Measurements from ENCODE around the gene CYP11A1.

The CYP11A1 gene

GRCh38 chr15:74319596-74320351, 47.7 kb downstream of the CYP11A1 start:
- no peak for DNase-seq

DNA sequence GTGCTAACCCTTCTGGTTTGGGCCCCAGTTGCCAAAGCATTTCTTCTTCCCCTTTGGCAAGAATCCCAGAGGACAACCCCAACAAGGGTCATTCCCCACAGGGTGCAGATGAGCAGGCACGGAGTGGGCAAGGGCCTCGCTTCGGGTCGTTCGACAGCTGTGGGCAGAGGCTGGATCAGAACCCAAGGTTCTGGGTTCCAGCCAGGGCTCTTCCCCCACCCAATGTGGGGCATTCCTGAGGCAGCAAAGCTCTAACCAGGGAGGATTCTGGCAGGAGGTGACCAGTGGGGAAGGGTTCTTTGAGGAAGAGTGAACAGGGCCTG, 48.3 kb downstream of the CYP11A1 start:
- no peak for DNase-seq

- no peak for DNase-seq
Observed at GRCh38 chr15:74318376-74319137, 48.9 kb downstream of the CYP11A1 start.

- no peak for DNase-seq
Observed at GRCh38 chr15:74317820-74318375, 49.5 kb downstream of the CYP11A1 start.

DNA sequence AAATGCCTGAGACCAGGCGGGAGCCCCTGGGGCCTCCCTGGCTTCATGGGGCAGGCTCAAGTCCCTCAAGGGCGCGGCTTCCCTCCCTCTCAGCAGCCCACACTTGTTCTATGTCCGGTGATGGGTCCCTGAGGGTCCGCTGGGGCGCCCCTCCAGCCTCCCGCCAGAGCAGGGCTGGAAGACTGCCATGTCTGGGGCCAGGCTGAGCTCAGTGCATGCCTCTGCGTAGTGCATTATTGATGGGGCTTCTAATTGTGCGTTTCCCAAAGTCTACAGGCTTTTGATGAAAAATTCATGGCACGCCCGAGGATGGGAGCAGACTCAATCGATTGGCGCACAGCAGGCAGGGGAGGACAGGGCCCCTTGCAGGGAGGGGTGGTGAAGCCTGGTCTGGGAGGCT, 51.3 kb downstream of the CYP11A1 start:
- DNase-seq: no peak

- no peak for DNase-seq
Observed at GRCh38 chr15:74315626-74316025, 51.8 kb downstream of the CYP11A1 start.

- DNase-seq: no peak
Observed at GRCh38 chr15:74314795-74315438, 52.5 kb downstream of the CYP11A1 start.

GRCh38 chr15:74313889-74314288, 53.6 kb downstream of the CYP11A1 start:
- no peak for DNase-seq

DNA sequence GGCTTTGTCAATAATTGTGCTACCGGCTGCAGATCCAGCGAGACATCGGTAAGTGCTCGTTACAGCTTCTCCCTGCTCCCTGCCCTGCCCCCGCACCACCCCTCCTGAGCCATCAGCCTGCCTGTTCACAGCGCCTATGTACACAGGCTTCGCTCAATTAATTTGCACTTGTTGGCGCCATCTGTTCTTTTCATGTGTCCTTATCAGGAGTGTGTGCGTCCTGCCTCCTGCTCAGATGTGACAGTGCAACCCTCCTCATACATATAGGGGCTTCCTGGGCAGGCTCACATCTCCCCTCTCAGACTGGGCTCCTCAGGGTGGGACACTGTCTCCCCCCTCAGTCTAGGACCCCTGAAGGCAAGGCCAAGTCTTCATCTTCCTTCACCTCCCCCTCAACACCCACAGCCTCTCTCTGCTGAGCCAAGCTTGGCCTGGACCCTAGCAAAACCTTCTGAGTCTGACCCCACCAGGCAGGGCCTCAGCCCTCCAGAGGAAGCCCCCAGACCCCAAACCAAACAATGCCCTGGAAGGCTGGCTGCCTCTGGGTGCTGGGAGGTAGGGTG, 54.9 kb downstream of the CYP11A1 start:
- DNase-seq: no peak

- no peak for DNase-seq
Observed at GRCh38 chr15:74311734-74312444, 55.6 kb downstream of the CYP11A1 start.

DNA sequence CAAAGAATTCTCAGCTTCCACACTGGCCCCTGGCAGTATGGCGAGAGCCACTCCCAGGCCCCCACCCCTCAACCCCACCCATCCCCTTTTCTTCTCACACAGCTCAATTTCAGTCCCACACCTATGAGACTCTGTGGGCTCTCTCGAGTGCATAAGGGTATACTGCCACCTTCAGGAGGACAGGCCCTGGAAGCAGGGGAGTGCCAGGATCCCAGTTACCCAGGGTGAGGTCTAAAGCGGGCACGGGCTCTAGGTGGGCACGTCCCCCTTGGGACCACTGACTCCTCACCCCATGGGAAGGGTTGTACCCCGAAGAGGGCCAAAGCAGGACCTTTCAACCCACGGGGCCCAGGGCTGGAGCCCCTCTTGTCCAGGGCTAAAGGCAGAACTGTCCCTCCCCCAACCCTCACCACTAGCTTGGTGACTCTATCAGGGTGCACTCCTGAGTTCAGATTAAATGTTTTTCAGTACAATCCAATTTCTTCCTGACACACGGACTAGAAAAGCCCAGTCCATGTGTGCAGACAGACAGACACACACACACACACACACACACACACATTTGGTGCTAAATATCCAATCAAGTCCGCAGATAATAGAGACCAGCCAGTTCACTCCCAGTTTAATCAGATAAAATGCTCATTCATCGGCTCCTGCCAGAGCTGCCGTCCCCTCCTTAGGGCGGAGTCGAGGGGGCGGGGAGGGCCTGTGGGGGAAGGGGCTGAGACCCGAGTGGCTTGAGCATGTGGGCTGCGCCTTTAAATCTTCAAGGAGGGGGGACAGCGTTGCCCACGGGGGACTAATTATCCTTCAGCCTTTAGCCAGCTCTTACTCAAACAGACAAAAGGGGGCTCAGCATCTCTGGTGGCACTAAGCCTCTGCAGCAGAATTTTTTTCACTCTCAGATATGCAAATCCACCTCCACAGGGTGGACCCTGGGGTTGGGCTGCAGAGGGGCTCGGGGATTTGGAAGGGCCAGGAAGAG, 59.3 kb downstream of the CYP11A1 start:
- DNase-seq: no peak

DNA sequence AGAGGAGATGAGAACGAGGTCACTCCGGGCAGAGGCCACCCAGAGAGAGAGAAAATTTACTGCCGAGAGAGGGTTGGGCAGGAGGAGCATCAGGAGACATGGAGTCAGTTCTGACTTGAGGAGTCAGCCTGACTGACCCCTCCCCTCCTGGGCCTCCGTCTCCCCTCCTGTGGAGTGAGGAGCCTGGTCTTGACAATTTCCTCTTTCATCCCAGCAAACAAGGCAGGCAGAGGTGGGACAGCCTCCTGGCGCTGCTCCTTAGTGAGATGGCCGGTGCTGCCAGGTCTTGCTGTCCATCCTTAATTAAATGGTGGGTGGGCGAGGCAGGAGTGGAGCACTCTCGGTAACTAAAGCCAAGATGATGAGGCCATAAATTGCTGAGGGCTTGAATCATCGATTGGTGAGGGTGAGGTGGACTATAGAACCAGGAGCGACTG, 60.6 kb downstream of the CYP11A1 start:
- DNase-seq: no peak

- DNase-seq: no peak
Observed at GRCh38 chr15:74305687-74306086, 61.8 kb downstream of the CYP11A1 start.

DNA sequence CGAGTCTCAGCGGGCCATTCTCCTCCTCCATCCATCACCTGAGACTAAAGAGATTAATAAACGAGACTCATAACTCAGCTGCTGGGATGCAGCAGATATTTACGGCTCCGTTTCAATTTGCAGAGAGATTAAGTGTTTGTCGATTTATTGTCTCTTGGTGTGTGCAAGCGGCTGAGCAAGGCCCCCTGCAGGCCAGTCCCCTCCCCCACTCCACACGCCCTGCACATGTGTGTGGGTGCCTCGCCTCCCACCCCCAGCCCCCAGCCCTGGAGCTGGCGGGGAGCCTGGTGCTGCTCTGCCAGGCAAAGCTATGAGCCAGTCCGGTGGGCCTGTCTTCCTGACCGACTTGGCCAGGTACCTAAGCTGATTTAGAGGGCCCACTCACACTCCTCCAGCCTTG, 63.0 kb downstream of the CYP11A1 start:
- no peak for DNase-seq

DNA sequence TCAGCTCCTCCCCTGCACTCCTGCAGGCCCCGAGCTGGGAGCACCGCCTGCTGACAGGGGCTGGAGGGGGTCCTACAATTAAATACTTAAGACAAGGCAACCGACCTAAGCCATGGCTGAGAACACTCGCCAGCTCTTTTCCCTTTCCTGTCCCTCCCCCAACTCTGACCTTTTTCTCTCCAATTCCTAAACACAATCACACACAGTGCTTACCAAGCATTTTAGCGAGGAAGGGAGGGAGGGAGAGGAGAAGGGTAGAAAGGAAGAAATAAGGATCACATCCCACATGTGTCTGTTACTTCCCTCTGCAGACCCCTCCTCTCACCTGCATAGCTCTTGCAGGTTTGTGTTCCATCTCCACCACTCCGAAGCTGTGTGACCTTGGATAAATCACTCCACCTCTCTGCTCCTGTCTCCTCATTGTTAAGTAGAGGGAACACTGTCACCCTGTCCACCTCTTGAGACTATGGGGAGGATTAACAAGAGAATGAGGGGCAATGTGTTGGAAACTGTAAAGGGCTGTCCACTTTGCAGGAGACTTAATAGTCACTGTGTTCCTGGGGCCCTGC, 63.6 kb downstream of the CYP11A1 start:
- DNase-seq: no peak

DNA sequence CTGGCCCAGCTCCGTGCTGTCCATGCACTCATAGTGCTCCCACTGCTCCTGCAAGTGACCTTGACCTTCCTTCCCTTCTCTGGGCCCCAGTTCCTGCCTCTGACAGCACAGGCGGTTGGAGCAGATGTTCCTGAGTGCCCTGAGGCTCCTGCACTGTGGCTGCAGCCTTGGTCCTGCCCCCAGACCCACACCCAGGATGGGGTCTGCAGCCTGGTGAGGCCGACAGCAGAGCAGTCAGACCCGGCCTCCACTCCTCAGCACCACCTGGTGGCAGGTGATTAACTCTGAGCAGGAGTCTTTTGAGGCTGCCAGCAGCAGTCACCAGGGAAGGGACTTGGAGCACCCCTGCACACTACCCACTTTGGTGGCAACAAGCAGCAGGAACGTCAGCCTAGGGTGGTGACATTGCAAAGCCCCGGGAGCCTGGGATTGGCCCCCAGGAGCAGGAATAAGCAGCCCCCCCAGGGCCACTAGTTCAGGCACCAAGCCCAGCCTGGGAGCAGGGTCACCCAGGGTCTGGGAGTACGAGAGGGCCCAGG, 64.6 kb downstream of the CYP11A1 start:
- peak; percentile 4 for DNase-seq

DNA sequence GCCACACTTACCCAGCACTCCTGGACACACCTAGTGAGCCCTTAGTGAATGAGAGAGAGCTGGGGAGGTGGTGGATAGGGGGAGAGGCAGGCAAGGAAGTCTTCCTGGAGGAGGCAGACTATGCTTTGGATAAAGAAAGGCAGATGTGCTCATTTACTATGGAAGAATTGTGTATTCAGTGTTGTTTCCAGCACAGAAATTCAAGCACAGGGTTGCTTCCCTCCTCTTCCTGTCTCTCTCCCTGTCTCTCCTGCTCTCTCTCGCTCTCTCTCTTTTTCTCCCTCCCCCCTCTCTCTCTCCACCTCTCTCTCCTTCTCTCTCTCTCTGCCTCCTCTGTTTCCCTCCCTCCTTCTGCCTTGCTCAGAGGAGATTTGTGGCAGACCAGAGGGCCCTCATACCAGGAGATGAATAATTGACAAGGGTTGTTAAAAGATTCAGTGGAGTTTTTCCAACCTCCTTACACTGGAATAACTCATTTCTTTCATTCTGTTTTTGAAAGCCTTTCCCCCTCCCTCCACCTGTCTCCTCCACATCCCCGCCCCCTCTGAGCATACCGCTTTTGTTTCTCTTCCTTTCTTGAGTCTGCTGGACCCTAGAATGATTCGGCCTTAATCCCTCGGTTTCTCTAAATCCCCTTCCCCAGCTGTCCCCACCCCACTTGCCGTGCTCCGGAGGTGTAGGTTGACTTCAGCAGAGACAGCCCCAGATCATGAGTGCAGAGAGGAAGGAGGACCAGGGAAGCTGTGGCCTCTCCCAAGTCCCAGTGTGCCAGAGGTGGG, 65.7 kb downstream of the CYP11A1 start:
- DNase-seq: no peak

DNA sequence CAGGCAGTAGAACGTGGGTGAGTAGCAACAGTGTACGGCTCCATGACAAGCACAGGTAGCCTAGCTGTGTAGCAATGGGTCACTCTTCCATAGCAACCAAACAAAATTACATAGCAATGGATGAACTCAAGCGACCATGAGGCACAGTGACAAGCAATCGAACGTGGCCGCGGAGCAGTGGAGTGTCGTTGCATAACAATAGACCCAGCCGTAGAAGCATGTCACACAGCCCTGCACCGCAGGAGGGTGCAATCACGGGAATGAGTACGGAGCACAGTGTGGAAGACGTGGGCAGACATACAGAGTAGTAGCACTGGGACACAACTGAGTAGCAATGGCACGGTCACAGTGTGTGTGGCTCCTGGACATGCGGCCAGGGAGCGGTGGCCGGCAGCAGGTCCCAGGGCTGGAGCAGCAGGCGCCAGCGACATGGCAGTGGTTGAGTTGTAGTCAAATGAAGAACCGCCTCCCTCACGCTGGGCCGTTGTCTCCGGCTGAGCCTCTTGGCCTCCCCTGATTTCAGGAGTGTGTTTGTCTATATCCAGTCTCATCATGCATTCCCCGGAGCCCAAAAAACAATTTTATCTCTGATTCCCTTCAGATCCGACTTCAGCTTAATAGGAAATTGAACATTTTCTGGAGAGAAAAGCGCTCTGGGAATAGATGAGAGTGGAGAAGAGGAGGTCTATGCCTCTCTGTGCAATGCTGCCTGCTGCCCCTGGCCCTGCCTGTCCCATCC, 67.2 kb downstream of the CYP11A1 start:
- DNase-seq: no peak

- no peak for DNase-seq
Observed at GRCh38 chr15:74297887-74298286, 69.6 kb downstream of the CYP11A1 start.
